ENCODE data around the gene STARD5.

STARD5 gene

GRCh38 chr15:81264072-81264857, 59.7 kb downstream of the STARD5 start:
- TF ChIP-seq MAX (IDR thresholded peaks at IDR 0.05) (no peak), REST (IDR thresholded peaks at IDR 0.05; ENCODE audit: low read depth) (no peak), NFIC (IDR thresholded peaks at IDR 0.05) (no peak), TCF12 (IDR thresholded peaks at IDR 0.05; ENCODE audit: low read depth) (no peak), ZBTB7A (IDR thresholded peaks at IDR 0.05; ENCODE audit: low read depth) (no peak), YY1 (IDR thresholded peaks at IDR 0.05; ENCODE audit: low read depth) (no peak), FOXM1 (IDR thresholded peaks at IDR 0.05; ENCODE audit: borderline replicate concordance, low read depth) (no peak), TAF1 (IDR thresholded peaks at IDR 0.05; ENCODE audit: low read depth) (no peak), TEAD4 (IDR thresholded peaks at IDR 0.05) (no peak), CEBPB (IDR thresholded peaks at IDR 0.05) (no peak), RAD21 (IDR thresholded peaks at IDR 0.05; ENCODE audit: low read depth) (no peak), EGR1 (IDR thresholded peaks at IDR 0.05) (no peak), USF1 (IDR thresholded peaks at IDR 0.05) (no peak), CREB1 (IDR thresholded peaks at IDR 0.05; ENCODE audit: low read depth) (no peak), EP300 (IDR thresholded peaks at IDR 0.05; ENCODE audit: borderline replicate concordance) (no peak)

- TF ChIP-seq ZBTB7A (IDR thresholded peaks at IDR 0.05; ENCODE audit: low read depth): no peak
- no peak for TF ChIP-seq TCF12 (IDR thresholded peaks at IDR 0.05; ENCODE audit: low read depth)
- no peak for TF ChIP-seq REST (IDR thresholded peaks at IDR 0.05; ENCODE audit: low read depth)
- TF ChIP-seq CREB1 (IDR thresholded peaks at IDR 0.05; ENCODE audit: low read depth): no peak
- no peak for TF ChIP-seq CEBPB (IDR thresholded peaks at IDR 0.05)
These were observed 60.5 kb downstream of the STARD5 start for GRCh38 chr15:81263477-81263876.

GRCh38 chr15:81261172-81261811, 62.6 kb downstream of the STARD5 start:
- TF ChIP-seq NFIC (IDR thresholded peaks at IDR 0.05): no peak
- no peak for TF ChIP-seq EP300 (IDR thresholded peaks at IDR 0.05; ENCODE audit: borderline replicate concordance)
- no peak for TF ChIP-seq TAF1 (IDR thresholded peaks at IDR 0.05; ENCODE audit: low read depth)
- no peak for TF ChIP-seq YY1 (IDR thresholded peaks at IDR 0.05; ENCODE audit: low read depth)
- no peak for TF ChIP-seq MAX (IDR thresholded peaks at IDR 0.05)
- TF ChIP-seq RAD21 (IDR thresholded peaks at IDR 0.05; ENCODE audit: low read depth): no peak
- TF ChIP-seq TCF12 (IDR thresholded peaks at IDR 0.05; ENCODE audit: low read depth): no peak
- TF ChIP-seq EGR1 (IDR thresholded peaks at IDR 0.05): no peak
- no peak for TF ChIP-seq USF1 (IDR thresholded peaks at IDR 0.05)
- TF ChIP-seq TEAD4 (IDR thresholded peaks at IDR 0.05): no peak
- no peak for TF ChIP-seq CEBPB (IDR thresholded peaks at IDR 0.05)

GRCh38 chr15:81259760-81260298, 64.1 kb downstream of the STARD5 start:
- TF ChIP-seq RAD21 (IDR thresholded peaks at IDR 0.05; ENCODE audit: low read depth) (no peak), EGR1 (IDR thresholded peaks at IDR 0.05) (no peak), USF1 (IDR thresholded peaks at IDR 0.05) (no peak), TCF12 (IDR thresholded peaks at IDR 0.05; ENCODE audit: low read depth) (no peak), CREB1 (IDR thresholded peaks at IDR 0.05; ENCODE audit: low read depth) (no peak), REST (IDR thresholded peaks at IDR 0.05; ENCODE audit: low read depth) (no peak), MAX (IDR thresholded peaks at IDR 0.05) (no peak), TAF1 (IDR thresholded peaks at IDR 0.05; ENCODE audit: low read depth) (no peak), ZBTB7A (IDR thresholded peaks at IDR 0.05; ENCODE audit: low read depth) (no peak), CEBPB (IDR thresholded peaks at IDR 0.05) (no peak)
